GM23338 (cell line): ENCODE results near the gene MET. TPM values are rescaled to one million over a fixed set of nuclear protein-coding genes. Genes with fewer than 3 reads are reported as not detected.

Experiments
- ATAC-seq: fragments of 200-7000 bp; cut with Tn5 transposase; 3 replicates; pipeline ENCODE4 v1.9.1; 2020
- DNase-seq: peaks from one replicate; pipeline ENCODE4 v3.0.0-alpha.2; 2015; ENCODE audit warnings: low spot score
- H2AFZ ChIP-seq: fragments of 200-600 bp; sonication (generic); 2 replicates; pipeline ENCODE4 v1.8.0; 2016; ENCODE audit warnings: antibody characterized with exemption, mild to moderate bottlenecking, moderate library complexity
- H3F3A ChIP-seq: fragments of 200-600 bp; sonication (generic); replicated peaks from 2 replicates; pipeline ENCODE4 v1.8.0; 2017; ENCODE audit warnings: antibody characterized with exemption, mixed run types, low read depth
- H3K27ac ChIP-seq: fragments of 200-600 bp; sonication (generic); 2 replicates; pipeline ENCODE4 v1.6.1; 2016; ENCODE audit warnings: low read depth
- H3K27me3 ChIP-seq: fragments of 200-600 bp; sonication (generic); 2 replicates; pipeline ENCODE4 v1.8.0; 2016; ENCODE audit warnings: mild to moderate bottlenecking, mixed run types, moderate library complexity; ENCODE audit not compliant: insufficient read depth
- H3K36me3 ChIP-seq: fragments of 200-600 bp; sonication (generic); 2 replicates; pipeline ENCODE4 v1.8.0; 2016; ENCODE audit warnings: mild to moderate bottlenecking; ENCODE audit not compliant: insufficient read depth
- H3K4me1 ChIP-seq: fragments of 200-600 bp; sonication (generic); 2 replicates; pipeline ENCODE4 v1.8.0; 2016; ENCODE audit warnings: mild to moderate bottlenecking, moderate library complexity; ENCODE audit not compliant: insufficient read depth
- H3K4me2 ChIP-seq: fragments of 200-600 bp; sonication (generic); 2 replicates; pipeline ENCODE4 v1.7.1; 2017; ENCODE audit warnings: mixed run types
- H3K4me3 ChIP-seq: fragments of 200-600 bp; sonication (generic); 2 replicates; pipeline ENCODE4 v1.6.1; 2016; ENCODE audit warnings: mixed run types
- H3K79me2 ChIP-seq: fragments of 200-600 bp; sonication (generic); replicated peaks from 2 replicates; pipeline ENCODE4 v1.8.0; 2017; ENCODE audit warnings: mild to moderate bottlenecking; ENCODE audit not compliant: insufficient read depth
- H3K9me2 ChIP-seq: fragments of 200-600 bp; sonication (generic); 2 replicates; pipeline ENCODE4 v1.8.0; 2017; ENCODE audit not compliant: insufficient read depth
- H4K20me1 ChIP-seq: fragments of 200-600 bp; sonication (generic); replicated peaks from 2 replicates; pipeline ENCODE4 v1.8.0; 2017; ENCODE audit warnings: mild to moderate bottlenecking; ENCODE audit not compliant: insufficient read depth
- H3K27ac Mint-ChIP-seq: 2 replicates; pipeline ENCODE4 v1.8.0; 2020; ENCODE audit warnings: inconsistent platforms, mild to moderate bottlenecking, moderate library complexity, mixed read lengths
- H3K27me3 Mint-ChIP-seq: 3 replicates; pipeline ENCODE4 v1.8.0; 2022; ENCODE audit warnings: low read depth, mild to moderate bottlenecking, moderate library complexity, mixed read lengths, inconsistent platforms; ENCODE audit not compliant: insufficient read depth, poor library complexity
- H3K36me3 Mint-ChIP-seq: 3 replicates; pipeline ENCODE4 v1.8.0; 2021; ENCODE audit warnings: low read depth, mild to moderate bottlenecking, inconsistent platforms, moderate library complexity, mixed read lengths
- H3K4me1 Mint-ChIP-seq: 3 replicates; pipeline ENCODE4 v1.8.0; 2020; ENCODE audit warnings: mild to moderate bottlenecking, inconsistent platforms, mixed read lengths
- H3K4me3 Mint-ChIP-seq: 3 replicates; pipeline ENCODE4 v1.8.0; 2021; ENCODE audit warnings: moderate library complexity, mild to moderate bottlenecking, inconsistent platforms, mixed read lengths
- H3K9me3 Mint-ChIP-seq: 3 replicates; pipeline ENCODE4 v1.8.0; 2020; ENCODE audit warnings: moderate library complexity, mild to moderate bottlenecking, inconsistent platforms, mixed read lengths
- ETS1 ChIP-seq: IDR thresholded peaks from 2 replicates; pipeline ENCODE4 v1.6.1; 2016; ENCODE audit warnings: antibody characterized with exemption
- EZH2 ChIP-seq: fragments of 200-600 bp; sonication (generic); IDR thresholded peaks from one replicate; pipeline ENCODE4 v1.8.0; 2017; ENCODE audit warnings: antibody characterized with exemption, mild to moderate bottlenecking, low read depth; ENCODE audit not compliant: unreplicated experiment
- EZH2phosphoT487 ChIP-seq: fragments of 200-600 bp; sonication (generic); IDR thresholded peaks from one replicate; pipeline ENCODE4 v1.8.1; 2018; ENCODE audit warnings: antibody characterized with exemption; ENCODE audit not compliant: unreplicated experiment
- JUNB ChIP-seq: IDR thresholded peaks from one replicate; pipeline ENCODE4 v1.6.1; 2016; ENCODE audit warnings: antibody characterized with exemption; ENCODE audit not compliant: unreplicated experiment
- NANOG ChIP-seq: IDR thresholded peaks from 2 replicates; pipeline ENCODE4 v1.6.1; 2016; ENCODE audit warnings: antibody characterized with exemption, borderline replicate concordance
- POLR2AphosphoS5 ChIP-seq: IDR thresholded peaks from 2 replicates; pipeline ENCODE4 v1.6.1; 2016; ENCODE audit warnings: antibody characterized with exemption, low read depth
- ZNF114 ChIP-seq: fragments of 250-450 bp; sonication (Bioruptor Pico); IDR thresholded peaks from 2 replicates; pipeline ENCODE4 v1.5.0; 2020; ENCODE audit warnings: mild to moderate bottlenecking, moderate library complexity
- ZNF331 ChIP-seq: fragments of 250-450 bp; sonication (Bioruptor Pico); IDR thresholded peaks from 2 replicates; pipeline ENCODE4 v1.5.0; 2020; ENCODE audit warnings: low read depth, mild to moderate bottlenecking, moderate library complexity
- ZNF462 ChIP-seq: fragments of 250-450 bp; sonication (Bioruptor Pico); IDR thresholded peaks from 2 replicates; pipeline ENCODE4 v1.5.0; 2020; ENCODE audit warnings: mild to moderate bottlenecking, moderate library complexity
- polyA plus RNA-seq: library from polyadenylated mRNA; unstranded; fragments of >200 nt; fragmentation: Nextera tagmentation; extraction: Ambion mirVana; gene quantifications from 2 replicates; pipeline ENCODE4 v1.2.1, GENCODE V29; 2016
- total RNA-seq: library from RNA; depleted of rRNA; stranded (reverse); fragments of >200 nt; shearing (Covaris generic); gene quantifications from 2 replicates; pipeline ENCODE4 v1.2.3, GENCODE V29; 2014
- TF ChIP-seq, protein P1 (sequence below), 2 experiments: fragments of 200-600 bp in 1 of 2; sonication (generic) in 1 of 2; conservative IDR thresholded peaks; 2 replicates each; pipeline versions ENCODE4 v1.5.1 to v1.6.1; 2016 to 2017; ENCODE audit warnings: antibody characterized with exemption in 2 of 2, low read depth in 2 of 2, mild to moderate bottlenecking in 2 of 2, moderate library complexity in 1 of 2

Gene MET
- total and polyA plus RNA-seq, 2 experiments from 2014 or later, result 4.8 to 23.1 TPM

GRCh38 chr7:116687801-116688201 lies 15.8 kb downstream of the MET start:
- Mint-ChIP-seq H3K4me1 (peaks cover 32% of the 10 kb centered on the region), H3K9me3 (no peaks in the 10 kb centered on the region), H3K4me3 (no peak overlapping the region), H3K36me3 (no peaks in the 10 kb centered on the region), H3K27ac (peak overlapping the region; percentile 60), H3K27me3 (no peaks in the 10 kb centered on the region)
- no peak overlapping the region for H3K27ac ChIP-seq
- H3K36me3 ChIP-seq, result no peaks in the 10 kb centered on the region
- no peak overlapping the region for H3K4me3 ChIP-seq
- no peaks in the 10 kb centered on the region for H3K27me3 ChIP-seq
- no peaks in the 10 kb centered on the region for H3K9me2 ChIP-seq
- no peaks in the 10 kb centered on the region for H3F3A ChIP-seq
- H3K4me2 ChIP-seq, result peak overlapping the region; percentile 27
- ATAC-seq (peak; percentile 87), DNase-seq (peak; percentile 25)
- H3K4me1 ChIP-seq, result peaks cover 42% of the 10 kb centered on the region
- H2AFZ ChIP-seq, result no peak overlapping the region
- H3K79me2 ChIP-seq, result no peaks in the 10 kb centered on the region
- TF ChIP-seq ZNF331 (CRISPR knock-in tag), result no peak
- TF ChIP-seq JUNB, result no peak
- TF ChIP-seq ETS1, result no peak
- TF ChIP-seq, protein P1, sequence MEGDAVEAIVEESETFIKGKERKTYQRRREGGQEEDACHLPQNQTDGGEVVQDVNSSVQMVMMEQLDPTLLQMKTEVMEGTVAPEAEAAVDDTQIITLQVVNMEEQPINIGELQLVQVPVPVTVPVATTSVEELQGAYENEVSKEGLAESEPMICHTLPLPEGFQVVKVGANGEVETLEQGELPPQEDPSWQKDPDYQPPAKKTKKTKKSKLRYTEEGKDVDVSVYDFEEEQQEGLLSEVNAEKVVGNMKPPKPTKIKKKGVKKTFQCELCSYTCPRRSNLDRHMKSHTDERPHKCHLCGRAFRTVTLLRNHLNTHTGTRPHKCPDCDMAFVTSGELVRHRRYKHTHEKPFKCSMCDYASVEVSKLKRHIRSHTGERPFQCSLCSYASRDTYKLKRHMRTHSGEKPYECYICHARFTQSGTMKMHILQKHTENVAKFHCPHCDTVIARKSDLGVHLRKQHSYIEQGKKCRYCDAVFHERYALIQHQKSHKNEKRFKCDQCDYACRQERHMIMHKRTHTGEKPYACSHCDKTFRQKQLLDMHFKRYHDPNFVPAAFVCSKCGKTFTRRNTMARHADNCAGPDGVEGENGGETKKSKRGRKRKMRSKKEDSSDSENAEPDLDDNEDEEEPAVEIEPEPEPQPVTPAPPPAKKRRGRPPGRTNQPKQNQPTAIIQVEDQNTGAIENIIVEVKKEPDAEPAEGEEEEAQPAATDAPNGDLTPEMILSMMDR (conservative IDR thresholded peaks at IDR 0.05; ENCODE audit: low read depth in 2 of 2), result no peak
- no peaks in the 10 kb centered on the region for H4K20me1 ChIP-seq

DNA sequence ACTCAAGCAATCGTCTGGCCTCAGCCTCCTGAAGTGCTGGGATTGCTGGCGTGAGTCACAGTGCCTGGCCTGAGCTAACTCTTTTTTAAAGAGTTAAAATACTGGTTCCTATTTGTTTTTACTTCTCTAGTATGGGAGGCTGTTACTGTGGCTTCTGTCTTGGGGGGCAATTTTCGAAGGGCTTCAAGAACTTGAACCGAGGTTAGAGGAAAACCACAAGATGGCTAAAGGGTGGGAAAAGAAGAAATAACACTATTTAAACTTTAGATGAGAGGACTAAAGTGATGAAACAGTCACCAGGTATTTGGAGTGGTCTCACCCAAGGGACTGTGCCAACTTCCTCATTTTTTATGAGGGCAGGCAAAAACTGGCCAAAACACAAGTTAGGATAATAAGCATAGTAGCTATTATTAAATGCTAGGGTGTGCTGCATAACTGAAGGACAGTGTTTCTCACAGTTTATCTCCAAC lies 17.8 kb downstream of the MET start:
- Histone ChIP-seq H3K27ac (no peak overlapping the region), H3K4me1 (peaks cover 42% of the 10 kb centered on the region), H3K36me3 (no peaks in the 10 kb centered on the region), H3F3A (no peaks in the 10 kb centered on the region), H3K79me2 (no peaks in the 10 kb centered on the region), H3K9me2 (no peaks in the 10 kb centered on the region), H3K27me3 (no peaks in the 10 kb centered on the region), H3K4me2 (no peak overlapping the region), H4K20me1 (no peaks in the 10 kb centered on the region), H3K4me3 (no peak overlapping the region), H2AFZ (no peak overlapping the region)
- ATAC-seq, result no peak
- Mint-ChIP-seq H3K27ac (peak overlapping the region; percentile 68), H3K36me3 (no peaks in the 10 kb centered on the region), H3K27me3 (no peaks in the 10 kb centered on the region), H3K4me1 (peaks cover 32% of the 10 kb centered on the region), H3K9me3 (no peaks in the 10 kb centered on the region), H3K4me3 (no peak overlapping the region)
- TF ChIP-seq POLR2AphosphoS5 (no peak), ZNF331 (CRISPR knock-in tag) (no peak), ZNF462 (CRISPR knock-in tag) (no peak), EZH2 (no peak), EZH2phosphoT487 (no peak), ZNF114 (CRISPR knock-in tag) (no peak), NANOG (no peak)
- no peak for DNase-seq
